H9 (cell line): ENCODE data around the gene DCBLD1. TPM values are rescaled to one million over a fixed set of nuclear protein-coding genes. Genes with fewer than 3 reads are reported as not detected.
A peak's percentile ranks its signal among the peaks of the same experiment; 100 is the strongest.

Experiments
- DNase-seq: peaks from one replicate; pipeline ENCODE4 v3.0.0-alpha.2; 2017
- H2AFZ ChIP-seq: one replicate; pipeline ENCODE4 v1.6.1; 2013; ENCODE audit warnings: mild to moderate bottlenecking, low read length, control low read depth, moderate library complexity
- H2AK5ac ChIP-seq: 2 replicates; pipeline ENCODE4 v1.6.1; 2013; ENCODE audit warnings: low read length, control low read depth, mixed read lengths; ENCODE audit not compliant: insufficient read length
- H2BK120ac ChIP-seq: one replicate; pipeline ENCODE4 v1.6.1; 2013; ENCODE audit warnings: low read depth, mild to moderate bottlenecking, low read length, control low read depth, inconsistent platforms; ENCODE audit not compliant: poor library complexity, severe bottlenecking
- H2BK12ac ChIP-seq: 2 replicates; pipeline ENCODE4 v1.6.1; 2013; ENCODE audit warnings: low read length, control low read depth, mixed read lengths, low read depth; ENCODE audit not compliant: insufficient read length
- H2BK15ac ChIP-seq: 2 replicates; pipeline ENCODE4 v1.6.1; 2013; ENCODE audit warnings: low read depth, low read length, control low read depth
- H2BK20ac ChIP-seq: one replicate; pipeline ENCODE4 v1.6.1; 2013; ENCODE audit warnings: low read depth, mild to moderate bottlenecking, low read length, control low read depth, inconsistent platforms; ENCODE audit not compliant: poor library complexity, severe bottlenecking
- H2BK5ac ChIP-seq: 2 replicates; pipeline ENCODE4 v1.6.1; 2013; ENCODE audit warnings: low read length, control low read depth, mixed read lengths; ENCODE audit not compliant: insufficient read length
- H3K14ac ChIP-seq: 2 replicates; pipeline ENCODE4 v1.6.1; 2013; ENCODE audit warnings: low read length, control low read depth; ENCODE audit not compliant: insufficient read depth
- H3K18ac ChIP-seq: 2 replicates; pipeline ENCODE4 v1.6.1; 2013; ENCODE audit warnings: low read depth, mild to moderate bottlenecking, mixed read lengths, low read length, control low read depth; ENCODE audit not compliant: insufficient read length
- H3K23ac ChIP-seq: 2 replicates; pipeline ENCODE4 v1.6.1; 2013; ENCODE audit warnings: low read length, control low read depth, mixed read lengths, low read depth; ENCODE audit not compliant: insufficient read length
- H3K23me2 ChIP-seq: 2 replicates; pipeline ENCODE4 v1.6.1; 2013; ENCODE audit warnings: low read depth, mild to moderate bottlenecking, mixed read lengths, low read length, control low read depth; ENCODE audit not compliant: insufficient read length, poor library complexity, severe bottlenecking
- H3K27ac ChIP-seq: 2 replicates; pipeline ENCODE4 v1.5.1; 2013; ENCODE audit warnings: low read length, control low read depth, mixed read lengths, low read depth; ENCODE audit not compliant: insufficient read length
- H3K27me3 ChIP-seq: 2 replicates; pipeline ENCODE4 v1.6.1; 2013; ENCODE audit warnings: low read length, control low read depth, inconsistent platforms; ENCODE audit not compliant: insufficient read depth
- H3K4ac ChIP-seq: 2 replicates; pipeline ENCODE4 v1.6.1; 2013; ENCODE audit warnings: low read depth, mild to moderate bottlenecking, control low read depth, inconsistent platforms, low read length, moderate library complexity
- H3K4me1 ChIP-seq: 2 replicates; pipeline ENCODE4 v1.6.1; 2013; ENCODE audit warnings: low read length, control low read depth, inconsistent platforms; ENCODE audit not compliant: insufficient read depth
- H3K4me2 ChIP-seq: 2 replicates; pipeline ENCODE4 v1.6.1; 2013; ENCODE audit warnings: low read length, control low read depth, mixed read lengths; ENCODE audit not compliant: insufficient read length, insufficient read depth
- H3K56ac ChIP-seq: 2 replicates; pipeline ENCODE4 v1.6.1; 2013; ENCODE audit warnings: low read depth, mild to moderate bottlenecking, mixed read lengths, low read length, control low read depth; ENCODE audit not compliant: insufficient read length
- H3K79me1 ChIP-seq: 2 replicates; pipeline ENCODE4 v1.6.1; 2013; ENCODE audit warnings: low read depth, mild to moderate bottlenecking, moderate library complexity, low read length, control low read depth, inconsistent platforms; ENCODE audit not compliant: insufficient read depth, poor library complexity, severe bottlenecking
- H3K79me2 ChIP-seq: 2 replicates; pipeline ENCODE4 v1.6.1; 2013; ENCODE audit warnings: low read length, control low read depth, inconsistent platforms; ENCODE audit not compliant: insufficient read depth
- H3K9ac ChIP-seq: 2 replicates; pipeline ENCODE4 v1.6.1; 2013; ENCODE audit warnings: low read length, control low read depth, mixed read lengths; ENCODE audit not compliant: insufficient read length; ENCODE audit errors: extremely low read depth
- H3K9me3 ChIP-seq: one replicate; pipeline ENCODE4 v1.6.1; 2013; ENCODE audit warnings: low read depth, low read length, inconsistent platforms; ENCODE audit not compliant: control insufficient read depth
- H3T11ph ChIP-seq: one replicate; pipeline ENCODE4 v1.6.1; 2013; ENCODE audit warnings: mild to moderate bottlenecking, low read length, control low read depth, inconsistent platforms
- H4K20me1 ChIP-seq: one replicate; pipeline ENCODE4 v1.6.1; 2013; ENCODE audit not compliant: control insufficient read depth, insufficient read length, insufficient read depth
- H4K5ac ChIP-seq: 2 replicates; pipeline ENCODE4 v1.6.1; 2013; ENCODE audit warnings: low read depth, mild to moderate bottlenecking, mixed read lengths, low read length, control low read depth; ENCODE audit not compliant: insufficient read length
- H4K8ac ChIP-seq: replicated peaks from 2 replicates; pipeline ENCODE4 v1.6.1; 2013; ENCODE audit warnings: low read length, control low read depth, mixed read lengths, low read depth; ENCODE audit not compliant: insufficient read length
- H4K91ac ChIP-seq: 2 replicates; pipeline ENCODE4 v1.6.1; 2013; ENCODE audit warnings: low read depth, mild to moderate bottlenecking, moderate library complexity, mixed read lengths, low read length, control low read depth; ENCODE audit not compliant: insufficient read length
- H3K27ac Mint-ChIP-seq, 3 experiments: 2 replicates in 2 of 3; 3 replicates in 1 of 3; pipeline ENCODE4 v1.8.0; 2020 to 2021; ENCODE audit warnings: mixed read lengths in 3 of 3, mild to moderate bottlenecking in 1 of 3, moderate library complexity in 1 of 3
- H3K27me3 Mint-ChIP-seq: 2 replicates; pipeline ENCODE4 v1.8.0; 2021; ENCODE audit warnings: low read depth, mild to moderate bottlenecking, moderate library complexity, mixed read lengths
- H3K36me3 Mint-ChIP-seq, 3 experiments: 2 replicates in 2 of 3; 3 replicates in 1 of 3; pipeline ENCODE4 v1.8.0; 2020 to 2021; ENCODE audit warnings: low read depth in 3 of 3, mixed read lengths in 3 of 3; ENCODE audit not compliant: insufficient read depth in 1 of 3
- H3K4me1 Mint-ChIP-seq, 2 experiments: 2 replicates each; pipeline ENCODE4 v1.8.0; 2020; ENCODE audit warnings: mixed read lengths in 2 of 2
- H3K4me3 Mint-ChIP-seq, 2 experiments: 2 replicates in 1 of 2; 3 replicates in 1 of 2; pipeline ENCODE4 v1.8.0; 2020 to 2021; ENCODE audit warnings: mild to moderate bottlenecking in 2 of 2, mixed read lengths in 2 of 2, moderate library complexity in 1 of 2
- H3K9me3 Mint-ChIP-seq, 2 experiments: 2 replicates in 1 of 2; 3 replicates in 1 of 2; pipeline ENCODE4 v1.8.0; 2020; ENCODE audit warnings: mild to moderate bottlenecking in 2 of 2, mixed read lengths in 2 of 2, moderate library complexity in 1 of 2
- CTCF ChIP-seq: fragments of 200-600 bp; sonication (generic); conservative IDR thresholded peaks from 3 replicates; pipeline ENCODE4 v1.8.0; 2021; ENCODE audit warnings: antibody characterized with exemption, mild to moderate bottlenecking
- WGBS: extraction: QIAGEN DNeasy Blood & Tissue Kit; methylation state at CpG from one replicate; pipeline ENCODE4 v1.1.7; 2013; ENCODE audit warnings: missing lambda C conversion rate, low lambda C conversion rate, mixed read lengths; ENCODE audit not compliant: insufficient read length; ENCODE audit errors: extremely low coverage; 5-methylcytosine and 5-hydroxymethylcytosine counted together
- total RNA-seq: library from RNA; stranded (reverse); gene quantifications from 2 replicates; pipeline ENCODE4 v1.2.1, GENCODE V29; 2021

The DCBLD1 gene
- total RNA-seq, 1 experiment from 2014 or later: 10.1 TPM

GRCh38 chr6:117545161-117545595 is 62.7 kb downstream of the DCBLD1 start:
- no peak overlapping the region for H3K18ac ChIP-seq
- H3K9me3 Mint-ChIP-seq: no peaks in the 10 kb centered on the region
- H2BK12ac ChIP-seq: no peak overlapping the region
- H3K56ac ChIP-seq: no peak overlapping the region
- H3K27ac Mint-ChIP-seq: peak overlapping the region in 1 of 3 experiments; percentile 27; a peak in 1 of 7 replicates
- WGBS: no CpG with 5 or more reads among the region's 4 CpGs
- H3K9ac ChIP-seq: no peak overlapping the region
- no peak overlapping the region for H3K27ac ChIP-seq
- no peaks in the 10 kb centered on the region for H3K79me1 ChIP-seq
- no peaks in the 10 kb centered on the region for H3K27me3 ChIP-seq
- no peaks in the 10 kb centered on the region for H3K27me3 Mint-ChIP-seq
- H2AFZ ChIP-seq: no peak overlapping the region
- no peak overlapping the region for H2BK20ac ChIP-seq
- DNase-seq: no peak
- no peak overlapping the region for H2BK15ac ChIP-seq
- H4K8ac ChIP-seq: no peak overlapping the region
- H4K5ac ChIP-seq: no peak overlapping the region
- H3K9me3 ChIP-seq: no peaks in the 10 kb centered on the region
- H3T11ph ChIP-seq: no peak overlapping the region
- TF ChIP-seq CTCF: no peak
- H3K23me2 ChIP-seq: peaks cover 4% of the 10 kb centered on the region
- H3K4ac ChIP-seq: no peak overlapping the region
- H2BK5ac ChIP-seq: no peak overlapping the region
- H3K79me2 ChIP-seq: no peaks in the 10 kb centered on the region
- no peak overlapping the region for H3K4me3 Mint-ChIP-seq
- no peak overlapping the region for H3K4me2 ChIP-seq
- H3K14ac ChIP-seq: no peak overlapping the region
- H4K91ac ChIP-seq: no peak overlapping the region
- peaks cover 0 to 5% (median under 1%) of the 10 kb centered on the region in 3 experiments; a peak in 4 of 7 replicates for H3K36me3 Mint-ChIP-seq
- peaks cover 9% of the 10 kb centered on the region; the same call in 1 of the 2 replicates for H3K4me1 ChIP-seq
- H4K20me1 ChIP-seq: no peaks in the 10 kb centered on the region
- no peak overlapping the region for H3K23ac ChIP-seq
- no peak overlapping the region for H2AK5ac ChIP-seq
- no peak overlapping the region for H2BK120ac ChIP-seq
- H3K4me1 Mint-ChIP-seq: peaks cover 8 to 18% of the 10 kb centered on the region in 2 experiments; a peak in 3 of 4 replicates
